ENCODE results near the gene RASGEF1B.

The RASGEF1B gene

DNA sequence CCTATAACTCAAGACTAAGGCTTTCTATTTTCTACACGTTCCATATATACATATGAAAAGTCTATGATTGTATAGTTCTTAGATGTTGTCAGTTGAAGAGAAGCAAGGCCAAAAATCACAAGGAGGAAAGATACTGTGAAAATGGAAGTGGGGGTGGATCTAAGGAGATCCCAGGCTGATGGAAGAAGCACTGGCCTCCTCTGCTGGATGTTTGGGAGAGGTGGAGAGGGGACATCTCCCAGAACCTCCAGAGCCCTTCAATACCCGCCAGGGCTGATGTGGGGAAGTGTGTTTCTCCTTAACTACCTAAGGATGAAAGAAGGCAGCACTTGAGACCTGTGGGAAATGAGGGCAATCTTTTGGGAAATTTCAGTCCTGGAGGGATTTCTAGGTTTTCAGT is 67.4 kb downstream of the RASGEF1B start:
- DNase-seq (ENCODE audit: insufficient read length, low spot score) (no peak), FAIRE-seq (no peak)

DNA sequence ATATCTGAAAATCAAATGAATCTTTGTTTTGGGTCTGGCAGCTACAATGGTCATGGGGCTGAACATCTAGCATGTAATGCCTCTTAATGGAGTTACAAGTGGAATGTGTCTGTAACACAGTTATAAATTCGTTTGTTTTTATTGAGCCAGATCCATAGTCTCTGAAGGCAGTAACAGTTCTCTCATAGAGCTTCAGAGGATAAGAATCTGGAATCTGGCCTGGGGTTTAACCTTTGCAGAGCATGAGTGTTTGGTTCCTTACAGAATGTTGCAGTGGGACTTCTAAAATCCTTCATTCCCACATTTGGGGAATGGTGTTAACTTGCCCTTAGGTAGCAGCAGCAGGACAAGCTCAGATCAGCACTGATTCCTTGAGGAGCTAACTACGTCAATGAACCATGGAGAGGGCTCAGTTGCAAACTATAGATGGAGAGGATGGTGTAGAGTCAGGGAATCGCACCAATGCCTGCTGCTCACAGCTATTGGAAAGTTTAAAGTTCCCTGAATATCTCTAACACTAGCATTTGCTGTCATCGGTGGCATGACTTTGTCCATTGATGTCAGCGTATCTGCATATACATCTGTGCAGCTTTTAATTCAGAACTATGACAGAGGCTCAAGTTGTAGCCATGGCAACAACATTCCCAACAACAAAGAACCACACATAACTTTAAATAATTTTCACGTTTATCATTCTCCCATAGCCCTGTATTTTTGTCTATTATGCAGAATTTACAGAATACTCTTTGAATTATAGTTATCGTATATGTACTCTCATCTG is 72.2 kb downstream of the RASGEF1B start:
- DNase-seq (ENCODE audit: insufficient read length, low spot score): no peak
- no peak for FAIRE-seq

- no peak for FAIRE-seq
Observed at GRCh38 chr4:81398379-81398778, 73.3 kb downstream of the RASGEF1B start.

DNA sequence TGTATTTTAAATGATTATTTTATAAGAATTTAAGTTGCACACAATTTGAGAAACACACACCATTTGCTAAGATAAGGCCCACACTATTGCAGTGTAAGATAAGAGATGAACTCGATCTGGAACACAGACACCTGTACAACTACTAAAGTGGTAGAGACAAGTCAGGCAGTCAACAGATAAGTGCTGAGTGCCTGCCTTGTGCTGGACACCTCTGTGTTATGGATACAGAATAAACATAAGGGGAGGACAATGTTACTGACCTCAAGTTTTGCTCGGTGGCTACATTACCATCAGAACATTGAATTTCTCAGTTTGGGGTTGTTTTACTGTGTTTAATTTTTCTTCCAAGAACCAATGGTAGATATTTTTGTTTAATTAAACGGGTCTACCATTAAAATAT is 74.1 kb downstream of the RASGEF1B start:
- FAIRE-seq: no peak
- no peak for DNase-seq (ENCODE audit: insufficient read length, low spot score)

More at GRCh38 chr4:81398379-81398778, 73.3 kb downstream of the RASGEF1B start:
- no peak for DNase-seq (ENCODE audit: insufficient read length, low spot score)

- DNase-seq (ENCODE audit: insufficient read length, low spot score): no peak
- no peak for FAIRE-seq
Observed at GRCh38 chr4:81395239-81395638, 76.5 kb downstream of the RASGEF1B start.

GRCh38 chr4:81392164-81392563 is 79.5 kb downstream of the RASGEF1B start:
- DNase-seq (ENCODE audit: insufficient read length, low spot score) (no peak), FAIRE-seq (no peak)

GRCh38 chr4:81389720-81390119 is 82.0 kb downstream of the RASGEF1B start:
- DNase-seq (ENCODE audit: insufficient read length, low spot score) (no peak), FAIRE-seq (no peak)

DNA sequence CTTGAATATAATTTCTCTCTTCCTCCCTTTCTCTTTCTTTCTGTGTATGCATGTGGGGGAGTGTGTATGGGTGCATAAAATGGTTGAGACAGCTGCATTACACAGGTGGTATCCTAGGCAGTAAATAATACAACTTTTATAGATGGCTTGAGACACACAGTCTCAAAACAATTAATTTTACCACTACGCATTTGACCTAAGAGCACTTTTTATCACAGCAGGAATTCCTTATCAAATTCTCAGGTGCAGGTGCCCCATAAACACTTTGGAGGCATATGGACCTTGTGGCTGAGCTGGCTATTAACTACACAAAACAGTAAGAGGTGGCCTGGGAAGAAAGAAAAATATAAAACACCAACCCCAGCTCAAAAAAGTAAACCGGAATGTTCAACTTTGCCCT is 91.3 kb downstream of the RASGEF1B start:
- DNase-seq (ENCODE audit: insufficient read length, low spot score) (no peak), FAIRE-seq (no peak)

DNA sequence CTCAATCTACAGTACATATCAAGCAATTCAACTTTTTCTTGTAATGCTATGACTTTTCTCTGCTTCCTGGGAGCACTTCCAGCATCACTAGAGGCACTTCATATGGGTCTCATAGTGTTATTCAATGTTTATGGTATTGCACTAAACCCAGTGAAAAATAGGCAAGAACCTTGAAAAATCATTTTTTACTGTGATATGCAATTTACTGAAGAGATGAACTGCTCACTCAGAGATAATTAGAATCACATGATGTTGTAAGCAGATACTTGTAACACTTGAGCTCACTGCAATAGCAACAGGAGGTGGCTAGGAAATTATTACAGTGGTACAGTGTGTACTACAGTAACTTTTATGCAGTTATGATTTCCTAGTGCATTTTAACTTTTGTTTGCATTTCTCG is 93.3 kb downstream of the RASGEF1B start:
- FAIRE-seq: no peak

DNA sequence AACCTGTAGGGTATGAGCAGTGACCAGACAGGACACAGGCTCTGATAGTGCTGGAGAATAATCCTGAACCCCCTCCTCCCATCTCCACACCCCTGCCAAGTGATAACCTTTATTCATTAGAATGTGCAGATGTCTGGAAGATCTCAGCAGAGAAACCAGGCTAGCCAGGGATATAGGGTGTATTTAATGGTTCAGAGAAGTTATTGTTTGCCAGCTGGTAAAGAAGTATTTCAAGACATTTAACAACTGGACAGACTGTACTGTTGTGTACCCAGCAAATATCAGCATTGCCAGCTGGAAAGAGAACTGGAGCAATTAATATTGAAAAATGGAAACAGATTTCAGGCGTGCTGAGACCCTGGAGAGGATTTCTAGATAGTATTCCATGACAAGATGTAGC is 94.5 kb downstream of the RASGEF1B start:
- DNase-seq (ENCODE audit: insufficient read length, low spot score) (no peak), FAIRE-seq (no peak)

More for the DNA sequence above, 93.3 kb downstream of the RASGEF1B start:
- no peak for DNase-seq (ENCODE audit: insufficient read length, low spot score)

GRCh38 chr4:81376720-81377119 is 95.0 kb downstream of the RASGEF1B start:
- no peak for DNase-seq (ENCODE audit: insufficient read length, low spot score)
- FAIRE-seq: no peak
